SK-N-SH (cell line): ENCODE results near the gene TP63. TPM values are rescaled to one million over a fixed set of nuclear protein-coding genes. Genes with fewer than 3 reads are reported as not detected.

Experiments
- CTCF ChIA-PET: fragments of 300-600, 350-600 bp; formaldehyde crosslinking; extraction: SDS; loops from one replicate; lab custom pipeline; 2021; lab: Yijun Ruan, JAX
- POLR2A ChIA-PET: fragments of 350-600 bp; sonication (Branson Sonifier 250); formaldehyde crosslinking; extraction: SDS; loops from one replicate; lab custom pipeline; 2020; ENCODE audit warnings: antibody characterized with exemption, inconsistent platforms; lab: Yijun Ruan, JAX
- DNase-seq: peaks from one replicate; pipeline ENCODE4 v3.0.0; 2012
- H2AFZ ChIP-seq: fragments of 200-600 bp; sonication (generic); 2 replicates; pipeline ENCODE4 v1.8.1; 2016; ENCODE audit warnings: antibody characterized with exemption, mild to moderate bottlenecking, low read depth
- H3F3A ChIP-seq: fragments of 200-600 bp; sonication (generic); replicated peaks from 2 replicates; pipeline ENCODE3; 2016; ENCODE audit warnings: antibody characterized with exemption, mild to moderate bottlenecking; ENCODE audit not compliant: insufficient read depth
- H3K27ac ChIP-seq, 2 experiments: fragments of 200-500 bp in 1 of 2; fragments of 200-600 bp in 1 of 2; sonication (Bioruptor generic) in 1 of 2; sonication (generic), shearing (Covaris generic) in 1 of 2; 2 replicates each; pipeline versions ENCODE4 v1.5.1 to v1.6.1; 2014 to 2016; ENCODE audit warnings: low read depth in 2 of 2, inconsistent platforms in 1 of 2, low read length in 1 of 2, mild to moderate bottlenecking in 1 of 2, mixed read lengths in 1 of 2
- H3K27me3 ChIP-seq: fragments of 200-600 bp; sonication (generic), shearing (Covaris generic); 2 replicates; pipeline ENCODE4 v1.6.1; 2016; ENCODE audit warnings: mixed run types; ENCODE audit not compliant: insufficient read depth
- H3K36me3 ChIP-seq, 2 experiments: fragments of 200-500 bp in 1 of 2; fragments of 200-600 bp in 1 of 2; sonication (Bioruptor generic) in 1 of 2; sonication (generic) in 1 of 2; replicated peaks in 1 of 2; 2 replicates each; pipeline versions ENCODE3 to v1.5.1; 2014 to 2016; ENCODE audit warnings: low read length in 1 of 2, mild to moderate bottlenecking in 1 of 2; ENCODE audit not compliant: insufficient read depth in 2 of 2, control insufficient read depth in 1 of 2
- H3K4me1 ChIP-seq, 2 experiments: fragments of 200-500 bp in 1 of 2; fragments of 200-600 bp in 1 of 2; sonication (Bioruptor generic) in 1 of 2; sonication (generic), shearing (Covaris generic) in 1 of 2; 2 replicates each; pipeline versions ENCODE4 v1.5.1 to v1.6.1; 2014 to 2016; ENCODE audit warnings: low read depth in 1 of 2, low read length in 1 of 2, mixed run types in 1 of 2; ENCODE audit not compliant: insufficient read depth in 2 of 2, control insufficient read depth in 1 of 2
- H3K4me2 ChIP-seq: fragments of 200-600 bp; sonication (generic), shearing (Covaris generic); 2 replicates; pipeline ENCODE4 v1.6.1; 2017; ENCODE audit warnings: mixed run types
- H3K4me3 ChIP-seq, 2 experiments: fragments of 200-500 bp in 1 of 2; fragments of 200-600 bp in 1 of 2; sonication (Bioruptor generic) in 1 of 2; sonication (generic), shearing (Covaris generic) in 1 of 2; 2 replicates each; pipeline versions ENCODE4 v1.5.1 to v1.8.1; 2014 to 2016; ENCODE audit warnings: low read depth in 2 of 2, inconsistent platforms in 1 of 2, low read length in 1 of 2, mild to moderate bottlenecking in 1 of 2, mixed read lengths in 1 of 2, moderate library complexity in 1 of 2
- H3K79me2 ChIP-seq: fragments of 200-600 bp; sonication (generic); 2 replicates; pipeline ENCODE4 v1.8.1; 2017; ENCODE audit warnings: mild to moderate bottlenecking; ENCODE audit not compliant: insufficient read depth
- H3K9ac ChIP-seq: fragments of 200-600 bp; sonication (generic); 2 replicates; pipeline ENCODE4 v1.6.1; 2017; ENCODE audit warnings: mixed run types
- H3K9me2 ChIP-seq: fragments of 200-600 bp; sonication (generic); 2 replicates; pipeline ENCODE4 v1.6.1; 2017; ENCODE audit warnings: mixed run types
- H3K9me3 ChIP-seq: fragments of 200-600 bp; sonication (generic); 2 replicates; pipeline ENCODE4 v1.6.1; 2017; ENCODE audit warnings: mixed run types, mild to moderate bottlenecking, moderate library complexity
- H4K20me1 ChIP-seq: fragments of 200-600 bp; sonication (generic); 2 replicates; pipeline ENCODE4 v1.6.1; 2017; ENCODE audit warnings: mild to moderate bottlenecking, mixed run types; ENCODE audit not compliant: insufficient read depth
- CTCF ChIP-seq: fragments of 200-600 bp; sonication (generic); IDR thresholded peaks from 2 replicates; pipeline ENCODE4 v1.6.1; 2017; ENCODE audit warnings: antibody characterized with exemption, mild to moderate bottlenecking, moderate library complexity
- EZH2phosphoT487 ChIP-seq: fragments of 200-600 bp; sonication (generic); IDR thresholded peaks from 2 replicates; pipeline ENCODE4 v1.6.1; 2017; ENCODE audit warnings: low read depth, mixed run types, mild to moderate bottlenecking, antibody characterized with exemption, moderate library complexity, borderline replicate concordance
- FOSL2 ChIP-seq: IDR thresholded peaks from 2 replicates; pipeline ENCODE4 v1.4.0; 2012; ENCODE audit warnings: low read depth, mild to moderate bottlenecking, moderate library complexity, borderline replicate concordance
- FOXM1 ChIP-seq: IDR thresholded peaks from 2 replicates; pipeline ENCODE4 v1.4.0; 2012; ENCODE audit warnings: low read depth, mild to moderate bottlenecking
- GATA2 ChIP-seq: sonication (generic); formaldehyde crosslinking; IDR thresholded peaks from 2 replicates; pipeline ENCODE4 v1.5.0; 2020; ENCODE audit warnings: mild to moderate bottlenecking, missing genetic modification reagents
- MXI1 ChIP-seq: IDR thresholded peaks from 2 replicates; pipeline ENCODE4 v1.6.1; 2012; ENCODE audit warnings: mild to moderate bottlenecking, low read depth, low read length, improper control_type of control experiment
- PBX3 ChIP-seq: IDR thresholded peaks from 2 replicates; pipeline ENCODE4; 2012
- RAD21 ChIP-seq: IDR thresholded peaks from 2 replicates; pipeline ENCODE4 v1.6.1; 2012; ENCODE audit warnings: mild to moderate bottlenecking, low read length
- RXRA ChIP-seq: IDR thresholded peaks from 2 replicates; pipeline ENCODE4 v1.4.0; 2012; ENCODE audit warnings: low read depth, mild to moderate bottlenecking, borderline replicate concordance
- SMC3 ChIP-seq: IDR thresholded peaks from 2 replicates; pipeline ENCODE4 v1.6.1; 2012; ENCODE audit warnings: low read depth, low read length, improper control_type of control experiment
- TEAD4 ChIP-seq: IDR thresholded peaks from 2 replicates; pipeline ENCODE4 v1.4.0; 2012; ENCODE audit warnings: mild to moderate bottlenecking, borderline replicate concordance; ENCODE audit not compliant: insufficient read depth
- USF1 ChIP-seq: IDR thresholded peaks from 2 replicates; pipeline ENCODE4 v1.4.0; 2012; ENCODE audit warnings: low read depth, borderline replicate concordance
- WGBS: methylation state at CpG from one replicate; pipeline ENCODE4 v1.1.6; 2017; ENCODE audit warnings: low lambda C conversion rate; 5-methylcytosine and 5-hydroxymethylcytosine counted together
- polyA plus RNA-seq, 3 experiments: library from polyadenylated mRNA; depleted of rRNA; stranded (reverse); fragments of >200 nt; gene quantifications; 2 replicates each; pipeline ENCODE4 v1.2.3, GENCODE V29; 2012
- TF ChIP-seq, protein P1 (sequence below): fragments of 150-350 bp; IDR thresholded peaks from 2 replicates; pipeline ENCODE4 v1.6.1; 2017; ENCODE audit warnings: antibody characterized with exemption, low read length, low read depth, borderline replicate concordance
- TF ChIP-seq, protein P2 (sequence below): IDR thresholded peaks from 2 replicates; pipeline ENCODE4 v1.4.0; 2012; ENCODE audit warnings: low read depth, borderline replicate concordance

Gene TP63
- polyA plus RNA-seq, 1 of the 3 experiments (the other 2 are of a cell fraction), result not detected

DNA sequence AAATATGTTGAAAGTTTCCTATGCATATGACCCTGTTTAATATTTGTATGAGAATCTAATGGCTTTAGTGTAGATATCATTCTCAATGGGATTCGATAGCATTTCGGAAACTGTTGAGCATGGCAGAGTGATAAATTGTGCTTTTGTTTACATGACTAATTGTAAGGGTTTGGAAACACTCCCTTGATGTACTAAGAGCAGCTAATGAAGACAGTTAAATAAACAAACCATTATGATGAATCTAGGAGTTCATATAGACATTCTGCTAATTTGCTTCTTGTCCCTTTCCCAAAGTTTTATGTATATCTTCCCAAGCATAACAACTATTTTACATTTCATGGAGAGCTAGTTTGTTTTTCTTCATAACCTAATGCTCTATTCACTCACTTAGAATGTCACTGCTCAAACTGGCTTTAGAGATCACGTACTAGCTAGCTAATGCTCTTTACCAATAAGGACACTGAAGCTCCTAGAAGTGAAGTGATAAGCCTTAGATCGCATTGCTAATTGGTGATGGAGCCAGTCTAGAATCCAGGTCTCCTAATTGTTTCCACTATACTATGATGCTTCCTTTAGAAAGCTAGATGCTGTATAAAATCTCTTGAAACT, 140.8 kb downstream of the TP63 start:
- Histone ChIP-seq H3K79me2 (no peaks in the 10 kb centered on the region), H2AFZ (no peak overlapping the region), H3K4me1 (no peaks in the 10 kb centered on the region; a peak in 1 of 4 replicates), H3K27ac (no peak overlapping the region), H3K4me3 (no peak overlapping the region), H3K36me3 (no peaks in the 10 kb centered on the region), H3K9ac (no peak overlapping the region), H3F3A (no peaks in the 10 kb centered on the region), H3K9me3 (no peaks in the 10 kb centered on the region), H4K20me1 (no peaks in the 10 kb centered on the region), H3K9me2 (no peaks in the 10 kb centered on the region), H3K27me3 (no peaks in the 10 kb centered on the region), H3K4me2 (no peak overlapping the region)
- POLR2A ChIA-PET, result no interaction called here
- CTCF ChIA-PET, result no interaction called here
- WGBS, result 14% methylated on average over 4 of the region's 4 CpGs
- TF ChIP-seq TEAD4 (no peak), FOSL2 (no peak), PBX3 (no peak), GATA2 (CRISPR knock-in tag) (no peak), USF1 (no peak), MXI1 (no peak), SMC3 (no peak), RXRA (no peak), FOXM1 (no peak), RAD21 (no peak), EZH2phosphoT487 (no peak), CTCF (no peak)
- TF ChIP-seq, protein P1, sequence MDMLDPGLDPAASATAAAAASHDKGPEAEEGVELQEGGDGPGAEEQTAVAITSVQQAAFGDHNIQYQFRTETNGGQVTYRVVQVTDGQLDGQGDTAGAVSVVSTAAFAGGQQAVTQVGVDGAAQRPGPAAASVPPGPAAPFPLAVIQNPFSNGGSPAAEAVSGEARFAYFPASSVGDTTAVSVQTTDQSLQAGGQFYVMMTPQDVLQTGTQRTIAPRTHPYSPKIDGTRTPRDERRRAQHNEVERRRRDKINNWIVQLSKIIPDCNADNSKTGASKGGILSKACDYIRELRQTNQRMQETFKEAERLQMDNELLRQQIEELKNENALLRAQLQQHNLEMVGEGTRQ, result no peak
- TF ChIP-seq, protein P2, sequence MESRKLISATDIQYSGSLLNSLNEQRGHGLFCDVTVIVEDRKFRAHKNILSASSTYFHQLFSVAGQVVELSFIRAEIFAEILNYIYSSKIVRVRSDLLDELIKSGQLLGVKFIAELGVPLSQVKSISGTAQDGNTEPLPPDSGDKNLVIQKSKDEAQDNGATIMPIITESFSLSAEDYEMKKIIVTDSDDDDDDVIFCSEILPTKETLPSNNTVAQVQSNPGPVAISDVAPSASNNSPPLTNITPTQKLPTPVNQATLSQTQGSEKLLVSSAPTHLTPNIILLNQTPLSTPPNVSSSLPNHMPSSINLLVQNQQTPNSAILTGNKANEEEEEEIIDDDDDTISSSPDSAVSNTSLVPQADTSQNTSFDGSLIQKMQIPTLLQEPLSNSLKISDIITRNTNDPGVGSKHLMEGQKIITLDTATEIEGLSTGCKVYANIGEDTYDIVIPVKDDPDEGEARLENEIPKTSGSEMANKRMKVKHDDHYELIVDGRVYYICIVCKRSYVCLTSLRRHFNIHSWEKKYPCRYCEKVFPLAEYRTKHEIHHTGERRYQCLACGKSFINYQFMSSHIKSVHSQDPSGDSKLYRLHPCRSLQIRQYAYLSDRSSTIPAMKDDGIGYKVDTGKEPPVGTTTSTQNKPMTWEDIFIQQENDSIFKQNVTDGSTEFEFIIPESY, result no peak
- DNase-seq, result no peak
